SK-N-MC (cell line): ENCODE measurements around the gene ARHGEF28.

Experiments
- EZH2 ChIP-seq: fragments of 200-600 bp; sonication (generic); IDR thresholded peaks from one replicate; pipeline ENCODE4 v1.6.1; 2017; ENCODE audit warnings: antibody characterized with exemption
- POLR2AphosphoS5 ChIP-seq: IDR thresholded peaks from 2 replicates; pipeline ENCODE4 v1.6.1; 2012; ENCODE audit warnings: mild to moderate bottlenecking, low read depth, low read length, borderline replicate concordance

DNA sequence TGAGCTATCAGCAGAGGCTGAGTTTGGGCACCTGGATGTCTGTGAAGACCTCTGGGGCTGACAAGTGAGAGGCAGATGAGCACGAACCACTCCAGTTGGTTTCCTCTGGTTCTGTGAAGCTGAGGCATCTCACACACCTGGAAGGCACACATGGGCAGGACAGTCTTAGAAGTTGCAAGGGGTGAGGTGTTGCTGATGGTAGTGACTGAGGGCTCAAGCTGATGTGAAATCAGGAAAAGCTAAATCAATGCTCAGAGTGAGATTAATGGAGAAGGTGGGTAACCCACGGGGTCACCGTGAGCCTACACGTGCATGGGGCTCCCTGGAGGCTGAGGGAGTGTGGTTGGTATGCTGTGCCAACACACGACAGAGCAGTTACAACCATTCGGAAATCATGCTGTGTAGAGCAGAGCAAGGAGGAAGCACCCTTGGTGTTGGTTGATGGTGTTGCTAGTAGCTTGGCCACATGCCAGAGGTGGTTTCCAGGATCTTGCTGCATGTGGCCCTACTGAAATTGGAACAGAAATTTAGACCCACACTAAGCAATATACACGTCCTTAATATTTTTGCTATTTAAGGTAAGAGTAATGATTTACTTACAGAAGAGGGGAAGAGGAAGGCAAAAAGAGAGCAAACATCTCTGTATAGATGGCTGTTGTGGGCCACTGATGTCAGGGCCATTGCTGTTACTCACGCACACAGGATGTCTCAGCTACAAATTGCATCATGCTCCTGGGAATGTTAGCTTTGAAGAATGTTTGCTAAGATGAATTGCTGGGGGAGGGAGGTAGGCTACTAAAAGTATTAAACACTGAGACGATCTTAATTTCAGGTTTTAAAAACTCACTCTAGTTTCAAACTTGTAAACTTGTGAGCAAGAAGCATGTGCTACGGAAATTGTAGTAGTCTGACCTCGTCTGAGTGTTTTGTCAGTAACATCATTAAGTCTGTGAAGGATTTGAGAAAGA, 170.5 kb downstream of the ARHGEF28 start:
- TF ChIP-seq POLR2AphosphoS5 (no peak), EZH2 (no peak)
